ENCODE results near the gene DMD.
"Not testable (repeated sequence)": the region's sequence is repeated elsewhere in the genome, so short reads cannot be mapped to it uniquely, and the experiment has no call there.

The DMD gene

GRCh38 chrX:31600823-31601222 lies 1610.5 kb downstream of the DMD start:
- Histone ChIP-seq H3K27ac (no peak overlapping the region), H3K36me3 (ENCODE audit: insufficient read depth, low read length) (no peaks in the 10 kb centered on the region), H3K9ac (ENCODE audit: insufficient read length) (no peak overlapping the region), H3K9me3 (ENCODE audit: low read depth, low read length) (no peaks in the 10 kb centered on the region), H3K4me3 (no peak overlapping the region)
- no peak for DNase-seq (ENCODE audit: low read depth, low spot score)
- TF ChIP-seq EZH2 (IDR thresholded peaks at IDR 0.05): no peak
- TF ChIP-seq FOXP2 (optimal IDR thresholded peaks at IDR 0.05; ENCODE audit: control extremely low read depth, extremely low read length, insufficient read depth): no peak
- TF ChIP-seq POLR2AphosphoS5 (IDR thresholded peaks at IDR 0.05; ENCODE audit: borderline replicate concordance, low read depth, low read length): no peak

DNA sequence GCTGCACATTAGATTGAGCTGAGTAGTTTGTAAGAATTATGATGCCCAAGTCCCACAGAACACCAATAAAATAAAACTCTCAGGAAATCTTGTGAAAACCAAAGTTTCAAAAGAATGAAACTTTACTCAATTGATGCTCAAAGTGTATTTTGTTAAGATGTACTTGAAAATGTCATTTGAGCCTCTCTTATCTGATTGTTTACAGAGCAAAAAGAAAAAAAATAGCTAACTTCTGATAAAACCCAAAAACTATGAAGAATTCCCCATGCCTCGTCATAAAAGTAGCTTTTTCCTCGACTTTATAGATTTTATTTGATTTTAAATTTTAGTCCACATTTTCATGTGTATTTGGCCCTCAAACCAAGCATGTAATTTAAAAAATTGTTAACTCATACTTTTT lies 1618.0 kb downstream of the DMD start:
- H3K9ac ChIP-seq (ENCODE audit: insufficient read length): no peak overlapping the region
- H3K4me3 ChIP-seq: no peak overlapping the region
- H3K36me3 ChIP-seq (ENCODE audit: insufficient read depth, low read length): no peaks in the 10 kb centered on the region
- H3K9me3 ChIP-seq (ENCODE audit: low read depth, low read length): no peaks in the 10 kb centered on the region
- TF ChIP-seq FOXP2 (optimal IDR thresholded peaks at IDR 0.05; ENCODE audit: control extremely low read depth, extremely low read length, insufficient read depth): no peak
- no peak for TF ChIP-seq POLR2AphosphoS5 (IDR thresholded peaks at IDR 0.05; ENCODE audit: borderline replicate concordance, low read depth, low read length)
- no peak for TF ChIP-seq EZH2 (IDR thresholded peaks at IDR 0.05)
- H3K27ac ChIP-seq: no peak overlapping the region
- DNase-seq (ENCODE audit: low read depth, low spot score): no peak

- Histone ChIP-seq H3K4me3 (no peak overlapping the region; the same call in 1 of the 2 replicates), H3K9me3 (ENCODE audit: low read depth, low read length) (no peaks in the 10 kb centered on the region), H3K9ac (ENCODE audit: insufficient read length) (no peak overlapping the region), H3K36me3 (ENCODE audit: insufficient read depth, low read length) (no peaks in the 10 kb centered on the region), H3K27ac (peak overlapping the region; percentile 81; the same call in 1 of the 2 replicates)
- no peak for TF ChIP-seq POLR2AphosphoS5 (IDR thresholded peaks at IDR 0.05; ENCODE audit: borderline replicate concordance, low read depth, low read length)
- no peak for TF ChIP-seq FOXP2 (optimal IDR thresholded peaks at IDR 0.05; ENCODE audit: control extremely low read depth, extremely low read length, insufficient read depth)
- no peak for TF ChIP-seq EZH2 (IDR thresholded peaks at IDR 0.05)
- DNase-seq (ENCODE audit: low read depth, low spot score): no peak
Measured at GRCh38 chrX:31591355-31591754, 1620.0 kb downstream of the DMD start.

DNA sequence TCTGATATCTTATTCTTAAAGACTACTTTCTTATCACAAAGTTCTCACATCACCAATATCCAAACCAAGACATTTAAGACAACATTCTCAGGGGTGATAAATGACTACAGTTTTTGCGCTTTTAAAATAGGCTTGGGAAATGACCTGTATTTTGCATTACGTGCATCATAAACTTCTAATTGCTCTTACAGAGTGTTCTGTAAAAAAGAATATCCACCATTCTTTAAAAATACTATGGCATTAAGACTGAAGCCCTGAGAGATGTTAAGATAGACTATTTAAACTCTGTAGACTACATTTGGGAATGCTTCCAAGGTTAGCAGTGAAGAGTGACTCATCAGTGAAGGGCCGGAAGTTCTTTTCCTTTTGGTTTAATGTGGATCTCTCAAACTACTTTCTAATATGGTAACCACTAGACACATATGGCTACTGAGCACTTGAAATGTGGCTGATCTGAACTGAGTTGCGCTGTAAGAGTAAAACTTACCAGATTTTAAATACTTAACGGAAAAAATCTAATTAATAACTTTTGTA lies 1620.7 kb downstream of the DMD start:
- peak overlapping the region; percentile 81; the same call in 1 of the 2 replicates for H3K27ac ChIP-seq
- TF ChIP-seq FOXP2 (optimal IDR thresholded peaks at IDR 0.05; ENCODE audit: control extremely low read depth, extremely low read length, insufficient read depth): no peak
- TF ChIP-seq POLR2AphosphoS5 (IDR thresholded peaks at IDR 0.05; ENCODE audit: borderline replicate concordance, low read depth, low read length): no peak
- TF ChIP-seq EZH2 (IDR thresholded peaks at IDR 0.05): no peak
- no peak for DNase-seq (ENCODE audit: low read depth, low spot score)
- no peak overlapping the region for H3K4me3 ChIP-seq
- H3K9ac ChIP-seq (ENCODE audit: insufficient read length): no peak overlapping the region
- no peaks in the 10 kb centered on the region for H3K9me3 ChIP-seq (ENCODE audit: low read depth, low read length)
- H3K36me3 ChIP-seq (ENCODE audit: insufficient read depth, low read length): no peaks in the 10 kb centered on the region

DNA sequence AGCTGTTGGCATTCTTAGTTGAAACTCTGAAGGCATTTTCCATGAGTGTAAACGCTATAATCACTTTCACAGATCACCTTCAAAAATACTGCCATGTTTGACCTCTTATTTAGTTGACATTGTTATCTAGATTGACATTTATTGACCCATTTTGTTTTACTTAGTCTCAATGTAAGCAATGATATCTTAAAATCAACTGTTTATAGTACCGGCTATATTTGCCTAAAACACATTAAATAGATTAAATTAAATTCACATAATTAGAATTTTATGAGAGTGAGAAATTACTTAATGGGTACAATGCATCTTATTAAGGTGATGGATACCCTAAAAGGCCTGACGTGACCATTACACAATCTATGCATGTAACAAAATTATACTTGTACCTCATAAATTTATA lies 1621.8 kb downstream of the DMD start:
- no peaks in the 10 kb centered on the region for H3K9me3 ChIP-seq (ENCODE audit: low read depth, low read length)
- no peak for TF ChIP-seq POLR2AphosphoS5 (IDR thresholded peaks at IDR 0.05; ENCODE audit: borderline replicate concordance, low read depth, low read length)
- H3K36me3 ChIP-seq (ENCODE audit: insufficient read depth, low read length): no peaks in the 10 kb centered on the region
- H3K4me3 ChIP-seq: no peak overlapping the region
- H3K9ac ChIP-seq (ENCODE audit: insufficient read length): no peak overlapping the region
- DNase-seq (ENCODE audit: low read depth, low spot score): no peak
- H3K27ac ChIP-seq: no peak overlapping the region

DNA sequence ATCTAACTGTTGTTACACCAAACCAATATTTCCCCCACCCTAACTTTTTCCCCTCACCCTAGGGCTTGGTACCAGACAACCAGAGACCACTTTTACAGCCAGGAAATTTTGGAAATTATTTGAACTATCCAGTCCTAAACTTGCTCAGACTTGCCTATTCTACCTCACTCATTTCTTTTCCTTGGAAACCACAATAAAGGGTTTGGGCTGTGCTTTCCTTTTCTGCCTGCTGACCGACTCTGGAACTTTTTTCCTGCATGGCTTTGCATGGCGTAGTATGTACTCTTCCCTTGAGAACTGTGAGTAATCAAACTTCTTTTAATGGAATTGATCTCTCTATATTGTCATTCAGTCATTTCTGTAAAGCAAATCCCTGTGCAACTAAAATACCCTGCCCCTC lies 1623.0 kb downstream of the DMD start:
- no peak overlapping the region for H3K4me3 ChIP-seq
- H3K9me3 ChIP-seq (ENCODE audit: low read depth, low read length): no peaks in the 10 kb centered on the region
- H3K27ac ChIP-seq: no peak overlapping the region
- H3K36me3 ChIP-seq (ENCODE audit: insufficient read depth, low read length): no peaks in the 10 kb centered on the region
- no peak overlapping the region for H3K9ac ChIP-seq (ENCODE audit: insufficient read length)
- TF ChIP-seq EZH2 (IDR thresholded peaks at IDR 0.05): no peak
- TF ChIP-seq FOXP2 (optimal IDR thresholded peaks at IDR 0.05; ENCODE audit: control extremely low read depth, extremely low read length, insufficient read depth): no peak
- TF ChIP-seq POLR2AphosphoS5 (IDR thresholded peaks at IDR 0.05; ENCODE audit: borderline replicate concordance, low read depth, low read length): no peak
- DNase-seq (ENCODE audit: low read depth, low spot score): no peak

GRCh38 chrX:31583892-31584291 lies 1627.5 kb downstream of the DMD start:
- H3K9ac ChIP-seq (ENCODE audit: insufficient read length); DNase-seq (ENCODE audit: low read depth, low spot score); H3K4me3 ChIP-seq; H3K27ac ChIP-seq; H3K9me3 ChIP-seq (ENCODE audit: low read depth, low read length); H3K36me3 ChIP-seq (ENCODE audit: insufficient read depth, low read length): not testable (repeated sequence)

GRCh38 chrX:31580726-31581125 lies 1630.6 kb downstream of the DMD start:
- Histone ChIP-seq H3K9ac (ENCODE audit: insufficient read length) (no peak overlapping the region), H3K9me3 (ENCODE audit: low read depth, low read length) (no peaks in the 10 kb centered on the region), H3K36me3 (ENCODE audit: insufficient read depth, low read length) (no peaks in the 10 kb centered on the region), H3K4me3 (no peak overlapping the region), H3K27ac (no peak overlapping the region)
- no peak for DNase-seq (ENCODE audit: low read depth, low spot score)
- TF ChIP-seq POLR2AphosphoS5 (IDR thresholded peaks at IDR 0.05; ENCODE audit: borderline replicate concordance, low read depth, low read length): no peak
- TF ChIP-seq EZH2 (IDR thresholded peaks at IDR 0.05): no peak
- no peak for TF ChIP-seq FOXP2 (optimal IDR thresholded peaks at IDR 0.05; ENCODE audit: control extremely low read depth, extremely low read length, insufficient read depth)

DNA sequence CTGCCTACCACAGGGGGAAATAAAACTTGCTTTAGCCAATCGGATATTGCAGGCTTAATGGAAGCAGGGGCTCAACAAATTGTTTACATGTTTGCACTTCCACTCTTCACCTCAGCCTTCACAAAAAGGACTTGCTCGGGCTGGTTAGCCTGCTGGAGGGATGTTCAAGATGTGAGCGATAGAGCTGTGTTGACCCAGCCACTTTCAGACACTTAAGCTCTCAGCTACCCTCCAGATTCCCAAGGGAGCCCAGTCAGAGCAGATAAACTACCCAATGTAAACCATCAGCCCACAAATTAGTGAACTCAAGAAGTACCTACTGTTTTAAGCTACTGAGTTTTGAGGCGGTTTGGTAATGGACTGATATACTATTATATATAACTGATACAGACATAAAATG lies 1631.1 kb downstream of the DMD start:
- H3K9me3 ChIP-seq (ENCODE audit: low read depth, low read length): no peaks in the 10 kb centered on the region
- H3K9ac ChIP-seq (ENCODE audit: insufficient read length): no peak overlapping the region
- no peak overlapping the region for H3K4me3 ChIP-seq
- TF ChIP-seq POLR2AphosphoS5 (IDR thresholded peaks at IDR 0.05; ENCODE audit: borderline replicate concordance, low read depth, low read length) (no peak), EZH2 (IDR thresholded peaks at IDR 0.05) (no peak), FOXP2 (optimal IDR thresholded peaks at IDR 0.05; ENCODE audit: control extremely low read depth, extremely low read length, insufficient read depth) (no peak)
- no peak for DNase-seq (ENCODE audit: low read depth, low spot score)
- no peak overlapping the region for H3K27ac ChIP-seq
- no peaks in the 10 kb centered on the region for H3K36me3 ChIP-seq (ENCODE audit: insufficient read depth, low read length)
